ENCODE data around the gene MTOR.
"Not testable (repeated sequence)": the region's sequence is repeated elsewhere in the genome, so short reads cannot be mapped to it uniquely, and the experiment has no call there.

The MTOR gene

DNA sequence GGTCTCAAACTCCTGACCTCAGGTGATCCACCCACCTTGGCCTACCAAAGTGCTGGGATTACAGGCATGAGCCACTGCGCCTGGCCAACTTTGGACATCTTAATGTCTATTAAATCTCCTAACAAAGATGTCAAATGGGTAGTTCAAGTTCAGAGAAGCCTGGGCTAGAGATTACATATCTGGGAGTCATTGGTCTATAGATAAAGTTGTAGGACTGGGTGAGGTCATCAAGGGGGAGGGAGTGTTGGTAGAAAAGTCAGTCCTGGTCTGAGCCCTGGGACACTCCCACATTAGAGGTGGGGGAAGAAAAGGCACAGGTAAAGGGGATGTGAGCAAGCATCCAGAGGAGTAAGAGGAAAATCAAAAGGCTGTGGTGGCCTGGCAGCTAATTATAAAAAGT lies 17.3 kb upstream of the MTOR start:
- FAIRE-seq = no peak

GRCh38 chr1:11279152-11279551 lies 16.8 kb upstream of the MTOR start:
- FAIRE-seq = no peak

DNA sequence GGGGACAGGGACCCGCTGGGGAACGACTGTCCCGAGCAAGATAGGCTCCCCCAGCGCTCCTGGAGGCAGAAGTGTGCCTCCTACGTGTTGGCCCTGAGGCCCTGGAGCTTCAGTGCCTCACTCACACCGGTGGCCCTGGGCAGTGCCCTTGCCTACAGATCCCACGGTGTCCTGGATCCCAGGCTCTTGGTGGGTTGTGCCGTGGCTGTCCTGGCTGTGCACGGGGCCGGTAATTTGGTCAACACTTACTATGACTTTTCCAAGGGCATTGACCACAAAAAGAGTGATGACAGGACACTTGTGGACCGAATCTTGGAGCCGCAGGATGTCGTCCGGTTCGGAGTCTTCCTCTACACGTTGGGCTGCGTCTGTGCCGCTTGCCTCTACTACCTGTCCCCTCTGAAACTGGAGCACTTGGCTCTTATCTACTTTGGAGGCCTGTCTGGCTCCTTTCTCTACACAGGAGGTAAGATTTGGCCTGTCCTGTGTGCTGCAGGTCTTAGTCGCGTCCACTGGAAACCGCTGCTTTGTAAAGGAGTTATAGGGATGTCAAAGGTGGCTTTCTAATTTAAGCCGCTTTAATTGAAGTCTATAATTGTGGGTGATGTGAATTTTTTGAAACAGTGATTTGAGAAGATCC lies 11.4 kb upstream of the MTOR start:
- no peak for FAIRE-seq

- FAIRE-seq = no peak
Observed at GRCh38 chr1:11272832-11273594, 10.7 kb upstream of the MTOR start, which contains the start of gene UBIAD1. Gene UBIAD1 (plus strand): TSS chr1:11273198. CDS start chr1:11273532, 334 bp downstream.

DNA sequence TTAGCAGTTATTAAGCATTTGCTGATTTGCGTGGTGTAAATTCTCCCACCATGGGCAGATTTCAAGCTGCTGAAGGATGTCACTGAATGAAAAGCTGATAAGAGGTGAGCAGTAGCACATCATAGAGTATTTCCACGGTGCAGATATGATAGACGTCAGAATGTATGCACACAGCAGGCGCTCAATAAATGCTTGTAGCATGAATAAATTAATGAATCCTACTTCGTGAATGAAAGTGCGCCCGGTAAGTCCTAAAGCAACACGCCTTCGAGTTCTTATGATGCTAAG lies 10.1 kb upstream of the MTOR start:
- FAIRE-seq = no peak

DNA sequence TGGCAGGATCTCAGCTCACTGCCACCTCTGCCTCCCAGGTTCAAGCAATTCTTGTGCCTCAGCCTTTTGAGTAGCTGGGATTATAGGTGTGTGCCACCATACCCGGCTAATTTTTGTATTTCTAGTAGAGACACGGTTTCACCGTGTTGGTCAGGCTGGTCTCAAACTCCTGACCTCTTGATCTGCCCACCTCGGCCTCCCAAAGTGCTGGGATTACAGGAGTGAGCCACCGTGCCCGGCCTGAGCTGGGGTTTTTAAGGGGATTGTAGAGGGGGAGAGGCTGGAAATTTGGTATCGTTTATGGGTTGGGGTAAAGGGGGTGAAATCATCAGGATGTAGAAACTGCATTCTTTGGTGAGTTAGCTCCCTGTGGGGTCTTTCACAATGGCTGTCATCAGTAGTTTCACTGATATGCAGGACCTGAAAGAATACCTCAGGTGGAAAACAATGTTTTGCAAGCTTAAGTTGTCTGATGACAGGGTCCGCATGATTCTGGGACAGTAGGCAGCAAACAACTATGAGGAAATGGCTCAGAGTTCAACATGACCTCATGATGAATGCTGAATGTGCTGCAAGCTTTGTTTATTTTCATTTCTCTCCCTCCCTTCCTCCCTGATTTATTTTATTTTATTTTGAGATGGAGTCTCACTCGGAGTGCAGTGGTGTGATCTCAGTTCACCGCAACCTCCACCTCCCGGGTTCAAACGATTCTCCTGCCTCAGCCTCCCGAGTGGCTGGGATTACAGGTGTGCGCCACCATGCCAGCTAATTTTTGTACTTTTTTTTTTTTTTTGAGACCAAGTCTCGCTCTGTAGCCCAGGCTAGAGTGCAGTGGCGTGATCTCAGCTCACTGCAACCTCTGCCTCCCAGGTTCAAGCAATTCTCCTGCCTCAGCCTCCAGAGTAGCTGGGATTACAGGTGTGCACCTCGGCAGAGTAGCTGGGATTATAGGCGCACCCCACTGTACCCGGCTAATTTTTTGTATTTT lies 5.3 kb upstream of the MTOR start:
- not testable (repeated sequence) for FAIRE-seq

DNA sequence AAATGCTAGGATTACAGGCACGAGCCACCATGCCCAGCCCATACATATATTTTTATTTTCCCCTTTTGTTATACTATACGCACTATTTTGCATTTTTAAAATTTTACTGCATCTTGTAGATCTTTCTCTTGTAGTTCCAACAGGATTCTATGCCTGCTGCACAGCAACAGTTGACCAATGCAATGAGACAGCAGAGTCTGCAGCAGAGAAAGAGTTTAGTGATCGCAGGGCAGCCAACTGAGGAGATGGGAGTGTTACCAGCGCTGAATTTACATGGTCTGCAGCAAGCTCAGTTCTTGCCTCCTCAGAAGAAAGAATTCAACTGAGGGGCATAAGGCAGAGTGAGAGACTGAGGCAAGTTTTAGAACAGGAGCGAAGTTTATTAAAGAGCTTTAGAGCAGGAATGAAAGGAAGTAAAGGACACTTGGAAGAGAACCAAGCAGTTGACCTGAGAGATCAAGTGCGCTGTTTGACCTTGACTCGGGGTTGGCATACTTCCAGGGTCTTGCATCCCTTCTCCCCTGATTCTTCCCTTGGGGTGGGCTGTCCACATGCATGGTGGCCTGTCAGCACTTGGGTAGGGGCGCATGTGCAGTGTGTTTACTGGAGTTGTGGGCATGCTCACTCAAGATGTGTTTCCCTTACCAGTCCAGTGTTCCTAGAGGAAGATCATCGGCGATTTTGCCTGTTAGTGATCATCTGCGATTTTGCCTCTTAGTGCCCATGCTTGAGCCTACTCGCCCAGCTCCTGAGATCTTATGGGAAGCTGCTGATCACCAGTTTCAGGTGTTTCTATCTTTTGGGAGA lies 4.1 kb upstream of the MTOR start:
- no peak for FAIRE-seq

DNA sequence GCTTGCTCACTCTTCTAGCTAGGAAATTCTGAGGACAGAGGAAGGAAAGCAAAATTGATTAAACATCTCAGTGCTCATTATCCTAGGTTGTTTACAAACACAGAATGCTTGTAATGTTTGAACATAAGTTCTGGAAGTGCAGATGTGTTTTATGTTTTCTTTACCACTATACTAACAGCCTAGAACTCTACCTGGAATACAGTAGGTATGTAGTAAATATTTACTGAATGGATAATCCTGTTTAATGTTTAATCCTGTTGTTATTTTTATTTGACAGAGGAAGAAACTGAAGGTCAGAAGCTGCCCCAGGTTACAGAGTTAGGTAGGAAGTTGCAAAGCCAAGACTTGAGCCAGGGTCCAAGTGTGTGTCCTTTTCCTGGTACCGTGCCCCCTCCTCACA lies 6.1 kb downstream of the MTOR start:
- no peak for FAIRE-seq

DNA sequence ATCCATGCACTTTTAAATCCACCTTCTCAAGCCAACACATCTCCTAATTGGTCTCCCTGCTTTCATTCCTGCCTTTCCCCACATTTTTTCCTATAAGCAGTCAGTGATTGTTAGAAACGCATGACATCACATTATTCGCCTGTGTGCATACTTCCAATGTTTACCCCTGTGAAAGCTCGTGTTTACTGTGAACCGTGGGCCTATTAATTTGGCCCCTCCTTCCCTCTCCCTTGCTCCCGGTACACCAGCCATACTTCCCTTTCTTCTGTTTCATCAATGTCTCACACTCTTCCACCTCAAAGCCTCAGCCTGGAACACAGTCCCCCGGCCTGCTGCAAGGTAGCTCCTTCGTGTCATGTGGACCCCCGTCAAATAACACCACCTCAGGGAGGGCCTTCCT lies 9.1 kb downstream of the MTOR start:
- no peak for FAIRE-seq

- FAIRE-seq = no peak
Observed at GRCh38 chr1:11252538-11252937, 9.8 kb downstream of the MTOR start.

DNA sequence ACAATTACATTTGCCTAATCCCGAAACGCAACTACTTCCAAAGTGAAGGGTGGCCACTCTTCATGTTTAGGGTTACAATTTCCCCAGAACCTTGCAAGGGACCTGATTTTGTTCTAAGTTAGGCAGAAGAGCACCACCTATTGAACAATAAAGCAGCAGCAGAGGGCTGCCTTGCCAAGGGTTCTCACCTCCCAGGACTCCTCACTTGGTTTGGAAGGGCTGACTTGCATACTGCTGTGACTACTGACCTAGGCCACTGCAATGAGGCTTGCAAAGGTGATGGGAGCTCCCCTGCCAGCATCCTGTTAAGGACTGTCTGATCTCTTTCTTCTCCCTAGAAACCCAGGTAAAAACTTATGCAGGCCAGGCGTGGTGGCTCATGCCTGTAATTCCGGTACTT lies 14.2 kb downstream of the MTOR start:
- FAIRE-seq = no peak

DNA sequence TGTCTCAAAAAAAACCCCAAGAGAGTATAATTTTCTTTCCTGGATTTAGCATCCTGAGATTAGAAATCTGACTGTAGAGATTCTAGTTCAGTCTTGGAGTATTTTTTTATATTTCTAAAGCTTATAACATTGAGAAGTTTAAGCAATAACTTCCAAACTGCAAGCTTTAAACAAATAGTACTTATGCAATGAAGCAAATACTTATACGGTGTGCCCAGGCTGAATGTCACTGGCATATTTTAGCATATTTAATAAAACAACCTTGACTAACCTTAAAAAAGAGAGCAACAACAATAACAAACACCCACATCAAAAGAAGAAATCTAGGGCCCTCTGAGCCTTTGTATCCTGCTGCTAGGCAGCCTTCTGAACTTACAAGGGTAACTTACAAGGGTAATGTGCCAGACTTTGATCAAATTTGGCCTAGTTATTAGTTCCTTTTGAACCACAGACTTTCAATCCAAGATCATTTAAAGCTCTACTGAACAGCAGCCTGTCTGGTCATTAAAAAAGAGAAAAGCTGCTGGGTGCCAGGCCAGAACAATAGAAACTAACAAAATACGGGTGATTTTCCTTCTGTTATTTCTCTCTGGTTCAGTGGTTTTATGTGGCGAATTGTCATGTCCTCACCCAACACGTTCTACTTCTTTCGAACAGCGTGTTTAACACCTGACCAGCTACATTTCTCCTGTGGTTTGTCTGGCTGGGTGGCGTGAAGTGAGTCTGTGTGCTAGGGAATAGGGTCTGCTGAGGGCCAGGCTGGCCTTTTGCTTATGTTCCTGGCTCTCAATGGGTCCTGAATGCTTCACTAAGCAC lies 16.2 kb downstream of the MTOR start:
- no peak for FAIRE-seq

DNA sequence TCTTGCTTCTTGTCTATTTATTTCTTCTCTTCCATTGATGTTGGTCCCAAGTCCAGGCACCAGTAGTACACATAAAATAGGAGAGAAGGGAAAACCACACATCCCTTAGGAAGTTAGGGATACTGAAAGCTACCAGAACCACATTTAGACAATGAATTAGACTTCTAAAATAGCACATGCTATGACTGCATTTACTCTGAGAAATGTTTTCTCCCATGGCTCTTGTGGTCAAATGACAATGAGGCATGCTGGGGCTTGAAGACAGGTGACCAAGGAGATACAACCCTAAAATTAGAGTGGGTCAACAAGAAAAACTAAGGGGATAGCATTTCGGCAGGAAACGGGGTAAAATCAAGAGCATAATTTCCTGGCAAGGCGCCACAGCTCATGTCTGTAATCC lies 17.1 kb downstream of the MTOR start:
- no peak for FAIRE-seq

DNA sequence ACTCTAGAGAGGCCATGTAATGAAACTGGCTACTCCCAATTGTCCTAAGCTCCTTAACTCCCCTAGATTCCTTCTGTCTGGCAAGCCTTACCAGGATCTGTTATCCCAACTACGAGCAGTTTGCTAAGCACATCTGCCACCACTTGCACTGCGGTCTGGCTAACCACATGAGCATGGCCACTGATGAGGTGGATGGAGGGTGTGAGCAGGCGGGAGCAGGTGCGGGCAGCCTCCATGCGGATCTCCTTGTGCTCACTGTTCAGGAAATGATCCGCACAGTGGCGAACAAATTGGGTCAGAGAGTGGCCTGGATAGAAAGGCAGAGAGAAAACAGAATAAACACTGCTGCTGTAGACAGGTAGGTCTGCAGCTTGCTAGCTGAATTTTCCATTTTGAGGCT lies 24.0 kb downstream of the MTOR start:
- FAIRE-seq = no peak

DNA sequence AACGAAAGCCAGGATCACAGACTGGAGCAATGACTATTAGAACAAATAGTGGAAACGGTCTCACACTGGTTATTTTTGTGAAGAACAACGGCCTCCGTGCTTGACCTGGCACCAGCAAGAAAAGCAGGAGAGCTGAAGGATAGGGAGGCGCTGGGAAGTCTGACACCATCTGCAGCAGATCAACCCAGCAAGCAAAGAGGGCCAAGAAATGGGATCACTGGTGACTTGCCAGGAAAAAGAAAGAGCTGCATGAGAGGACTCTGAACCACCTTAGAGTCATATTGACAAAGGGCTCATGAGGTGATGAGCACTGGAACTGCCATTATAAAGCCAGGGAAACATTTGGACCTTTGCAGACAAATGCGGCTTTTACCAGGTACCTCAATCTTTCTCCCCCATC lies 25.0 kb downstream of the MTOR start:
- no peak for FAIRE-seq

GRCh38 chr1:11233208-11233607 lies 29.1 kb downstream of the MTOR start:
- FAIRE-seq = no peak

DNA sequence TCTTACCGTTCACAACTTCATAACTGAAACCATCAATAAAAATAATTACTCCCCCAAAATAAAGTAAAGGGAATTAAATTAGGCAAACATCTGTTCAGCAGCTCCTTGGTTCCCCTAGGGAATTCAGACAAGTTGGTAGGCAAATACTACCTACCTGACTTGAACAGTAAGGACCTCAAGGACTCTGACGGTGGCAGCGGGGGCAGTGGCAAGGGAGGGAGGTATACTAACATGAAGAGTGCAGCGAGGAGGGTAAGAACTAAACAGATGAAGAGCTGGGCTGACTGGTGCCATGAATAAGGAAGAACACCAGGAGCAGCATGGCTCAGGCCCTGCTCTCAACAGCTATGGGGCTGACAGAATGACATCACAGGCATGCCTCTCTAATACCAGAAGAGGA lies 33.1 kb downstream of the MTOR start:
- no peak for FAIRE-seq

GRCh38 chr1:11227106-11228077 lies 35.0 kb downstream of the MTOR start:
- no peak for FAIRE-seq

DNA sequence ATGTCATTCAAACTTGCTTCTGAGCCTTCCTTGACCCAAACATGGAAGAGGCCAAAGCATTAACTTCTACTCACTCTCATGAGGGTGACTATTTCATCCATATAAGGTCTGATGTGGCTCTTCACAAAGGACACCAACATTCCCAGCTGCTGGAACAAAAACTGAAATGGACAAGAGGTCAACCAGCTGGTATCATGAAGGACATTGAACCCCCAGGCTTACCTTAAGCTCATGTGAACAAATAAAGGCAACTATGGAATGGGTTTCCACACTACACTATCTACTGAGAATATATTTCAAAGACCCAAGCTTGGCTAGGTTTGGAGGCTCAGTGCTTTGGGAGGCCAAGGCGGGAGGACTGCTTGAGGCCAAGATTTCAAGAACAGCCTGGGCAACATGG lies 46.3 kb downstream of the MTOR start:
- FAIRE-seq = no peak

DNA sequence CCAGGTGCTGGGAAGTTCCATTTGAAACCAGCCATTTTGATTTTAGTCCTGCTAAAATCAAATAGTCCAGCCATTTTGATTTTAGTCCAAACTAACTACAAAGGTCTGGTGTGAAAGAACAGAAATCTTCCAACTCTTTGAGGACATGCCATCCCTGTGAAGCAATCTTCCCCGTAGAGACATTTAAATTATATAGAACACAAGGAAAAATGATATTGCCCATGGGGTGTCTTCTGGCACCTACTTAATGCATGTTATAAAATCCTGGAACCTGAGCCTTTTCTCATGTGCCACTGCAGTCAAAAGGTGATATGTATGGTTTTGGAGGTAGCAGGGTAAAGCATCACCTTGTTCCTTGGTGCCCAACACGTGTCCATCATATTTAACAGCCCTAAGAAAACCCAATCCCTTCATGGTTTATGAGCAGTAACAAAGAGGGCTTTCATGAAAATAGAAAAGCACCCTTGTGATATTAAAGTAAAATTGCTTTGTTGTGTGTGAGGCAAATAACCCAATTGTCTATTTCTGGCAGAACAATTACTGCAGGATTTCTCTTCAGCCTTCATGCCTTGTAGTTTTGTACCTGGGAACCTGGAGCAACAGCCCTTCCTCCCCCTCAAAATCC lies 46.9 kb downstream of the MTOR start:
- no peak for FAIRE-seq

Data from G401.6 (cell line).